A549 (cell line): ENCODE data around the gene TMEM269.

Source experiments
- BHLHE40 ChIP-seq: IDR thresholded peaks from 2 replicates; pipeline ENCODE4 v1.6.1; 2012; ENCODE audit warnings: low read depth, low read length, inconsistent platforms
- ELK1 ChIP-seq: fragments of 150-350 bp; IDR thresholded peaks from 2 replicates; pipeline ENCODE4 v1.6.1; 2014; ENCODE audit warnings: low read depth, mild to moderate bottlenecking, low read length
- HMGXB4 ChIP-seq: fragments of 250-450 bp; sonication (Bioruptor Pico); IDR thresholded peaks from 2 replicates; pipeline ENCODE4 v1.5.0; 2021; ENCODE audit warnings: mild to moderate bottlenecking, moderate library complexity, borderline replicate concordance
- JUN ChIP-seq, 2 experiments: fragments of >200 bp; sonication (Bioruptor Twin); formaldehyde crosslinking; IDR thresholded peaks; 2 replicates in 1 of 2; 3 replicates in 1 of 2; pipeline ENCODE4 v1.6.1; 2016 to 2017
- MAX ChIP-seq: IDR thresholded peaks from 2 replicates; pipeline ENCODE4 v1.6.1; 2012
- MYC ChIP-seq: IDR thresholded peaks from 2 replicates; pipeline ENCODE4 v1.6.1; 2012; ENCODE audit warnings: mild to moderate bottlenecking, inconsistent platforms, low read length, improper control_type of control experiment, borderline replicate concordance
- RCOR1 ChIP-seq: fragments of 150-350 bp; IDR thresholded peaks from 2 replicates; pipeline ENCODE4 v1.6.1; 2014; ENCODE audit warnings: antibody characterized with exemption, low read length, low read depth
- RFX5 ChIP-seq: fragments of 450-650 bp; IDR thresholded peaks from 2 replicates; pipeline ENCODE4 v1.7.1; 2014; ENCODE audit warnings: antibody characterized with exemption, mild to moderate bottlenecking, moderate library complexity
- RNF2 ChIP-seq: fragments of 200-600 bp; sonication (generic); IDR thresholded peaks from 2 replicates; pipeline ENCODE4 v1.6.1; 2016; ENCODE audit warnings: low read depth, mild to moderate bottlenecking, antibody characterized with exemption, moderate library complexity, borderline replicate concordance
- TF ChIP-seq, protein P1 (sequence below): fragments of >200 bp; sonication (Bioruptor Twin); formaldehyde crosslinking; IDR thresholded peaks from 3 replicates; pipeline ENCODE4 v1.5.1; 2016
- TF ChIP-seq, protein P2 (sequence below): fragments of >200 bp; sonication (Bioruptor Twin); formaldehyde crosslinking; IDR thresholded peaks from 3 replicates; pipeline ENCODE4 v1.6.1; 2016

- TF ChIP-seq RNF2 (no peak), ELK1 (no peak), MAX (no peak), HMGXB4 (CRISPR knock-in tag) (no peak), MYC (no peak), JUN (IDR thresholded peaks at IDR 0.05) (no peak), RCOR1 (no peak), RFX5 (no peak), BHLHE40 (no peak)
- TF ChIP-seq, protein P1, sequence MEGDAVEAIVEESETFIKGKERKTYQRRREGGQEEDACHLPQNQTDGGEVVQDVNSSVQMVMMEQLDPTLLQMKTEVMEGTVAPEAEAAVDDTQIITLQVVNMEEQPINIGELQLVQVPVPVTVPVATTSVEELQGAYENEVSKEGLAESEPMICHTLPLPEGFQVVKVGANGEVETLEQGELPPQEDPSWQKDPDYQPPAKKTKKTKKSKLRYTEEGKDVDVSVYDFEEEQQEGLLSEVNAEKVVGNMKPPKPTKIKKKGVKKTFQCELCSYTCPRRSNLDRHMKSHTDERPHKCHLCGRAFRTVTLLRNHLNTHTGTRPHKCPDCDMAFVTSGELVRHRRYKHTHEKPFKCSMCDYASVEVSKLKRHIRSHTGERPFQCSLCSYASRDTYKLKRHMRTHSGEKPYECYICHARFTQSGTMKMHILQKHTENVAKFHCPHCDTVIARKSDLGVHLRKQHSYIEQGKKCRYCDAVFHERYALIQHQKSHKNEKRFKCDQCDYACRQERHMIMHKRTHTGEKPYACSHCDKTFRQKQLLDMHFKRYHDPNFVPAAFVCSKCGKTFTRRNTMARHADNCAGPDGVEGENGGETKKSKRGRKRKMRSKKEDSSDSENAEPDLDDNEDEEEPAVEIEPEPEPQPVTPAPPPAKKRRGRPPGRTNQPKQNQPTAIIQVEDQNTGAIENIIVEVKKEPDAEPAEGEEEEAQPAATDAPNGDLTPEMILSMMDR, result no peak
- TF ChIP-seq, protein P2, sequence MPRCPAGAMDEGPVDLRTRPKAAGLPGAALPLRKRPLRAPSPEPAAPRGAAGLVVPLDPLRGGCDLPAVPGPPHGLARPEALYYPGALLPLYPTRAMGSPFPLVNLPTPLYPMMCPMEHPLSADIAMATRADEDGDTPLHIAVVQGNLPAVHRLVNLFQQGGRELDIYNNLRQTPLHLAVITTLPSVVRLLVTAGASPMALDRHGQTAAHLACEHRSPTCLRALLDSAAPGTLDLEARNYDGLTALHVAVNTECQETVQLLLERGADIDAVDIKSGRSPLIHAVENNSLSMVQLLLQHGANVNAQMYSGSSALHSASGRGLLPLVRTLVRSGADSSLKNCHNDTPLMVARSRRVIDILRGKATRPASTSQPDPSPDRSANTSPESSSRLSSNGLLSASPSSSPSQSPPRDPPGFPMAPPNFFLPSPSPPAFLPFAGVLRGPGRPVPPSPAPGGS, result no peak
Observed at GRCh38 chr1:42832641-42833240, 48.0 kb downstream of the TMEM269 start.
